Fibroblast of lung (primary cell): ENCODE results near the gene PRKAG2. TPM values are rescaled to one million over a fixed set of nuclear protein-coding genes. Genes with fewer than 3 reads are reported as not detected.
A peak's percentile ranks its signal among the peaks of the same experiment; 100 is the strongest.

ENCODE experiments used
- DNase-seq, 2 donors: peaks; one replicate each; pipeline versions ENCODE4 v3.0.0 to v3.0.0-alpha.2; 2010; ENCODE audit warnings: low read depth in 2 of 2
- H2AFZ ChIP-seq: 2 replicates; pipeline ENCODE4 v1.5.1; 2012; ENCODE audit warnings: low read length, control low read depth, inconsistent platforms
- H3K27ac ChIP-seq: 2 replicates; pipeline ENCODE4 v1.5.1; 2011; ENCODE audit warnings: low read length, control low read depth; ENCODE audit not compliant: insufficient read depth
- H3K27me3 ChIP-seq: 2 replicates; pipeline ENCODE4 v1.5.1; 2011; ENCODE audit warnings: mild to moderate bottlenecking, low read length; ENCODE audit not compliant: control insufficient read depth, insufficient read depth
- H3K36me3 ChIP-seq: 2 replicates; pipeline ENCODE4 v1.5.1; 2011; ENCODE audit warnings: low read length; ENCODE audit not compliant: control insufficient read depth, insufficient read depth
- H3K4me1 ChIP-seq: 2 replicates; pipeline ENCODE4 v1.5.1; 2011; ENCODE audit warnings: low read length; ENCODE audit not compliant: control insufficient read depth, insufficient read depth; ENCODE audit errors: extremely low read depth
- H3K4me2 ChIP-seq: 2 replicates; pipeline ENCODE4 v1.5.1; 2011; ENCODE audit warnings: low read length, control low read depth; ENCODE audit not compliant: insufficient read depth; ENCODE audit errors: extremely low read depth
- H3K4me3 ChIP-seq, 4 experiments: fragments of 200-600 bp in 1 of 4; sonication (generic) in 1 of 4; replicated peaks in 1 of 4; 2 replicates each; pipeline ENCODE4 v1.5.1; 2011 to 2016; ENCODE audit warnings: low read length in 4 of 4, low read depth in 3 of 4, mild to moderate bottlenecking in 3 of 4, control low read depth in 2 of 4, inconsistent platforms in 1 of 4, mixed read lengths in 1 of 4; ENCODE audit not compliant: insufficient read depth in 1 of 4; ENCODE audit errors: control extremely low read depth in 1 of 4
- H3K79me2 ChIP-seq: 2 replicates; pipeline ENCODE4 v1.5.1; 2012; ENCODE audit warnings: mild to moderate bottlenecking, low read length, inconsistent platforms; ENCODE audit not compliant: control insufficient read depth, insufficient read depth
- H3K9ac ChIP-seq: 2 replicates; pipeline ENCODE4 v1.5.1; 2011; ENCODE audit warnings: mild to moderate bottlenecking, low read length, control low read depth; ENCODE audit not compliant: insufficient read depth
- H3K9me3 ChIP-seq: 2 replicates; pipeline ENCODE4 v1.5.1; 2012; ENCODE audit warnings: low read depth, low read length; ENCODE audit not compliant: control insufficient read depth, insufficient read depth
- H4K20me1 ChIP-seq: 2 replicates; pipeline ENCODE4 v1.5.1; 2011; ENCODE audit warnings: low read length; ENCODE audit not compliant: control insufficient read depth, insufficient read depth; ENCODE audit errors: extremely low read depth
- EZH2 ChIP-seq: IDR thresholded peaks from 2 replicates; pipeline ENCODE4 v1.5.1; 2012; ENCODE audit warnings: low read length, control low read depth, mild to moderate bottlenecking; ENCODE audit errors: missing control alignments
- polyA plus RNA-seq, 2 donors: library from polyadenylated mRNA; depleted of rRNA in 1 of 2; stranded (reverse) in 1 of 2; unstranded in 1 of 2; fragments of >200 nt; gene quantifications; 2 replicates each; pipeline ENCODE4 v1.2.1, GENCODE V29; 2011 to 2012; ENCODE audit warnings: missing spikeins in 1 of 2
- total RNA-seq: library from RNA; depleted of rRNA; stranded (reverse); fragments of >200 nt; gene quantifications from 2 replicates; pipeline ENCODE4 v1.2.1, GENCODE V29; 2014
- TF ChIP-seq, protein P1 (sequence below), 2 donors: IDR thresholded peaks in 1 of 2; conservative IDR thresholded peaks in 1 of 2; 1 replicate in 1 of 2; 2 replicates in 1 of 2; pipeline ENCODE4 v1.5.1; 2011 to 2012; ENCODE audit warnings: low read length in 2 of 2, control low read depth in 1 of 2, inconsistent platforms in 1 of 2, low read depth in 1 of 2, mild to moderate bottlenecking in 1 of 2

The PRKAG2 gene
- total and polyA plus RNA-seq, 2 donors (not counting 1 experiment from before 2014, with no cell fraction given) = 11.9 to 56.7 TPM

DNA sequence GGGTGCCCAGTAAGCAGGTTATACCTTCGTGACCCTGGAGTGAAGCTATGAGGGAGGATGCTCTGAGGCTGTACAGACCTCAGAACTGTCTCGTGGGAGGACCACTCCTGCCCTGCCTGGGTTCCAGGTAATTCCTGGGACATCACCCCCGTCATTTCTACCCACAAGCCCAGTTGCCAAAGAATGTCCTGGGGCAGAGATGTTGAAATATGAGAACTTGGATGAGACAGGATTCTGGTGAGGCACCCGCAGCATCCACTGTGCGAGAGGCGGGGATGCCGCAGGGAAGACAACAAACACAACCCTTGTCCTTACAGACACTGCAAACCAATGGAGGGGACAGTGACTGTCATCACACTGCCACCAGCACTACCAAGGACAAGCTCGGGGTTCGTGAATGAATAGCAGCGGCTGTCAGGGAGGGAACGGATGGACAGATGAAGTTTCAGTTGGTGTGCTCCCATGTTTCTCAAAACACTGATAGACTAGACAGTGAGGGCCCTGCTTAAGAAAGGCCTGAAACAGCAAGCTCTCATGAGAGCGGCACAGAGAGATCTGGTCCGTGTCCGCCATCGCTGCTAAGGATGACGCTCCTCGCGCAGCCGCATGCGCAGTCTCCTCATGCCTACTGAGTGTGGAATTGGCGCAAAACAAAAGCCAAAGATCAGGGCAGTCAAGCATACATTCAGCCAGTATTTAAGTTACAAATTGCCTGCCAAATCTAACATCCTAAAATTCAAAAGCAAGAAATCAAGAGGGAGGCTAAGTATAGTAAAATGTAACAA, 275.2 kb downstream of the PRKAG2 start:
- peaks cover 14% of the 10 kb centered on the region for H3K4me1 ChIP-seq
- H3K9me3 ChIP-seq = no peaks in the 10 kb centered on the region
- no peak overlapping the region for H3K4me2 ChIP-seq
- H3K27me3 ChIP-seq = no peaks in the 10 kb centered on the region
- DNase-seq = peak in 1 of 2 donors; percentile 49
- H3K79me2 ChIP-seq = peaks cover 5% of the 10 kb centered on the region
- no peaks in the 10 kb centered on the region for H3K36me3 ChIP-seq
- H3K4me3 ChIP-seq = no peak overlapping the region
- no peak overlapping the region for H2AFZ ChIP-seq
- no peak overlapping the region for H3K9ac ChIP-seq
- no peak overlapping the region for H3K27ac ChIP-seq
- TF ChIP-seq, protein P1, sequence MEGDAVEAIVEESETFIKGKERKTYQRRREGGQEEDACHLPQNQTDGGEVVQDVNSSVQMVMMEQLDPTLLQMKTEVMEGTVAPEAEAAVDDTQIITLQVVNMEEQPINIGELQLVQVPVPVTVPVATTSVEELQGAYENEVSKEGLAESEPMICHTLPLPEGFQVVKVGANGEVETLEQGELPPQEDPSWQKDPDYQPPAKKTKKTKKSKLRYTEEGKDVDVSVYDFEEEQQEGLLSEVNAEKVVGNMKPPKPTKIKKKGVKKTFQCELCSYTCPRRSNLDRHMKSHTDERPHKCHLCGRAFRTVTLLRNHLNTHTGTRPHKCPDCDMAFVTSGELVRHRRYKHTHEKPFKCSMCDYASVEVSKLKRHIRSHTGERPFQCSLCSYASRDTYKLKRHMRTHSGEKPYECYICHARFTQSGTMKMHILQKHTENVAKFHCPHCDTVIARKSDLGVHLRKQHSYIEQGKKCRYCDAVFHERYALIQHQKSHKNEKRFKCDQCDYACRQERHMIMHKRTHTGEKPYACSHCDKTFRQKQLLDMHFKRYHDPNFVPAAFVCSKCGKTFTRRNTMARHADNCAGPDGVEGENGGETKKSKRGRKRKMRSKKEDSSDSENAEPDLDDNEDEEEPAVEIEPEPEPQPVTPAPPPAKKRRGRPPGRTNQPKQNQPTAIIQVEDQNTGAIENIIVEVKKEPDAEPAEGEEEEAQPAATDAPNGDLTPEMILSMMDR (conservative IDR thresholded peaks at IDR 0.05 in 1 of 2, IDR thresholded peaks at IDR 0.05 in 1 of 2; ENCODE audit: low read depth in 1 of 2, low read length in 2 of 2) = no peak
- TF ChIP-seq EZH2 = no peak
- no peaks in the 10 kb centered on the region for H4K20me1 ChIP-seq

DNA sequence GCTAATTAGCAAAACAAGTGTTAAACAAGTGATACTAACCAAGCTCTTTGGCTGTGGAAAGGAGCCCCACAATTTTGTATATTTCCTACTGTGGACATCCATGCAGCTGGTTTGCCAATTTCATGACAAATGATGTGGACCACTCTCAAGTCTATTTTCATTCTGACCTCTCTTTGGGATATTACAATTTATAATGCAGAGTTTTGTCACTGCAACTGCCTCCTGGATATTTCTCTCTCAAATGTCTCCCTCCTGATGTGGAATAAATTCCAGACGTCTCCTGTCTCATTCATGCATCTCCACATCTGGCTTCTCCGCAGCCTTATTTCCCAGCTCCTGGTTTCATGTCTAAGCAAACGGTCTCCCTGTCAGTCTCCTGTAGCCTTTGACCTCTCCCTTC, 276.6 kb downstream of the PRKAG2 start:
- no peak overlapping the region for H2AFZ ChIP-seq
- H3K9ac ChIP-seq = no peak overlapping the region

More for the DNA sequence above, 276.6 kb downstream of the PRKAG2 start:
- peak in 1 of 2 donors; percentile 26 for DNase-seq
- no peaks in the 10 kb centered on the region for H3K27me3 ChIP-seq
- H3K4me2 ChIP-seq = peak overlapping the region; percentile 98
- H3K79me2 ChIP-seq = peaks cover 7% of the 10 kb centered on the region
- no peaks in the 10 kb centered on the region for H3K9me3 ChIP-seq
- peak overlapping the region in 1 of 4 experiments; percentile 17 for H3K4me3 ChIP-seq
- H3K27ac ChIP-seq = peak overlapping the region; percentile 94
- H4K20me1 ChIP-seq = no peaks in the 10 kb centered on the region
- no peaks in the 10 kb centered on the region for H3K36me3 ChIP-seq
- H3K4me1 ChIP-seq = peaks cover 14% of the 10 kb centered on the region
- TF ChIP-seq, protein P1 (conservative IDR thresholded peaks at IDR 0.05 in 1 of 2, IDR thresholded peaks at IDR 0.05 in 1 of 2; ENCODE audit: low read depth in 1 of 2, low read length in 2 of 2) = no peak
- TF ChIP-seq EZH2 = no peak
